Lower leg skin (tissue), 3 donors: ENCODE data around the gene MCM9.

Source experiments
- CTCF ChIP-seq, 3 donors: fragments of 450-650 bp; IDR thresholded peaks; one replicate each; pipeline ENCODE4 v1.5.1; 2016; ENCODE audit warnings: antibody characterized with exemption in 3 of 3, mild to moderate bottlenecking in 3 of 3, moderate library complexity in 2 of 3
- POLR2A ChIP-seq, 2 donors: fragments of 450-650 bp; IDR thresholded peaks; one replicate each; pipeline ENCODE4 v1.6.1; 2016 to 2017; ENCODE audit warnings: antibody characterized with exemption in 2 of 2, mild to moderate bottlenecking in 1 of 2, moderate library complexity in 1 of 2

DNA sequence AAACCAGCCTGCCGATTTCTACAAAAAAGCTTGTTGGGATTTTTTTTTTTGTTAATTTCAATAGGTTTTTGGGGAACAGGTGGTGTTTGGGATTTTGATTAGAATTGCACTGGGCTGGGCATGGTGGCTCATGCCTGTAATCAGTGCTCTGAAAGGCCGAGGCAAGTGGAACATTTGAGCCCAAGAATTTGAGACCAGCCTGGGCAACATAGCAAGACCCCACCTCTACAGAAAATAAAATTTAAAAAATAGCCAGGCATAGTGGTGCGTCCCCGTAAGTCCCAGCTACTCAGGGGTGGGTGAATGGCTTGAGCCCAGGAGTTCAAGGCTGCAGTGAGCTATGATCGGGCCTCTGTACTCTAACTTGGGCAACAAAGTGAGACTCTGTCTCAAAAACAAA lies 81.6 kb downstream of the MCM9 start:
- no peak for TF ChIP-seq CTCF (IDR thresholded peaks at IDR 0.05)
- TF ChIP-seq POLR2A (IDR thresholded peaks at IDR 0.05) = no peak
